ENCODE results near the gene ERN2.

ERN2 gene

GRCh38 chr16:23668873-23669272 is 44.1 kb downstream of the ERN2 start:
- H2AFZ ChIP-seq, result no peak overlapping the region
- no peaks in the 10 kb centered on the region for H3K9me3 ChIP-seq (ENCODE audit: control insufficient read depth, low read length)
- H3K36me3 ChIP-seq (ENCODE audit: control insufficient read depth, insufficient read depth, low read length), result no peaks in the 10 kb centered on the region
- H3K27ac ChIP-seq, result no peak overlapping the region
- H3K4me1 ChIP-seq, result no peaks in the 10 kb centered on the region
- H3K4me2 ChIP-seq (ENCODE audit: low read length), result no peak overlapping the region
- TF ChIP-seq, protein P1, sequence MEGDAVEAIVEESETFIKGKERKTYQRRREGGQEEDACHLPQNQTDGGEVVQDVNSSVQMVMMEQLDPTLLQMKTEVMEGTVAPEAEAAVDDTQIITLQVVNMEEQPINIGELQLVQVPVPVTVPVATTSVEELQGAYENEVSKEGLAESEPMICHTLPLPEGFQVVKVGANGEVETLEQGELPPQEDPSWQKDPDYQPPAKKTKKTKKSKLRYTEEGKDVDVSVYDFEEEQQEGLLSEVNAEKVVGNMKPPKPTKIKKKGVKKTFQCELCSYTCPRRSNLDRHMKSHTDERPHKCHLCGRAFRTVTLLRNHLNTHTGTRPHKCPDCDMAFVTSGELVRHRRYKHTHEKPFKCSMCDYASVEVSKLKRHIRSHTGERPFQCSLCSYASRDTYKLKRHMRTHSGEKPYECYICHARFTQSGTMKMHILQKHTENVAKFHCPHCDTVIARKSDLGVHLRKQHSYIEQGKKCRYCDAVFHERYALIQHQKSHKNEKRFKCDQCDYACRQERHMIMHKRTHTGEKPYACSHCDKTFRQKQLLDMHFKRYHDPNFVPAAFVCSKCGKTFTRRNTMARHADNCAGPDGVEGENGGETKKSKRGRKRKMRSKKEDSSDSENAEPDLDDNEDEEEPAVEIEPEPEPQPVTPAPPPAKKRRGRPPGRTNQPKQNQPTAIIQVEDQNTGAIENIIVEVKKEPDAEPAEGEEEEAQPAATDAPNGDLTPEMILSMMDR (IDR thresholded peaks at IDR 0.05), result no peak
- no peaks in the 10 kb centered on the region for H3K79me2 ChIP-seq
- H3K27me3 ChIP-seq (ENCODE audit: control insufficient read depth, insufficient read depth, low read length), result no peaks in the 10 kb centered on the region
- no peak overlapping the region for H3K4me3 ChIP-seq (ENCODE audit: low read depth, low read length)
- no peak overlapping the region for H3K9ac ChIP-seq

DNA sequence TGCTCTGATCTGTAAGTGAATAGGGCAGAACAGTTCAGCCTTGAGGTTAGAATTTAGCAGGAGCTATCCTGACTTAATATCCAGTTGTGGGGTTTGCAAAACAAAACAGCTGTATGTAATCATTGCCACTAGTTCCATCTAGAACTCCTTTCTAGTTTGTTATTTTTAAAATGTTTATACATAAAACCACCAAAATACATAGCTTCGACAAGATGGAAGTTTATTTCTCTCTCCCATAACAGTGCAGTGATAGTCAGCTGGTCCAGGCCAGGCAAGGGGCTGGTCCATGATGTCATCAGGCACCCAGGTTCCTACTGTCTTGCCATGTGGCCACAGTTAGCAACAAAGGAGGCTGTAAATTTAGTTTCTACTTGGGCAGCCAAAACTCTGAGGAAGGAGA is 44.8 kb downstream of the ERN2 start:
- Histone ChIP-seq H3K36me3 (ENCODE audit: control insufficient read depth, insufficient read depth, low read length) (no peaks in the 10 kb centered on the region), H3K27ac (no peak overlapping the region), H3K4me2 (ENCODE audit: low read length) (no peak overlapping the region)

GRCh38 chr16:23667355-23667659 is 45.7 kb downstream of the ERN2 start:
- H3K27ac ChIP-seq, result no peak overlapping the region
- no peak overlapping the region for H2AFZ ChIP-seq
- H3K4me3 ChIP-seq (ENCODE audit: low read depth, low read length), result no peak overlapping the region
- no peaks in the 10 kb centered on the region for H3K36me3 ChIP-seq (ENCODE audit: control insufficient read depth, insufficient read depth, low read length)
- no peaks in the 10 kb centered on the region for H3K9me3 ChIP-seq (ENCODE audit: control insufficient read depth, low read length)
- H3K4me1 ChIP-seq, result no peaks in the 10 kb centered on the region
- no peaks in the 10 kb centered on the region for H3K79me2 ChIP-seq
- H3K9ac ChIP-seq, result no peak overlapping the region
- no peaks in the 10 kb centered on the region for H3K27me3 ChIP-seq (ENCODE audit: control insufficient read depth, insufficient read depth, low read length)
- H3K4me2 ChIP-seq (ENCODE audit: low read length), result no peak overlapping the region
- TF ChIP-seq, protein P1 (IDR thresholded peaks at IDR 0.05), result no peak

More for the DNA sequence above, 44.8 kb downstream of the ERN2 start:
- H3K9ac ChIP-seq, result no peak overlapping the region
- no peaks in the 10 kb centered on the region for H3K4me1 ChIP-seq
- TF ChIP-seq, protein P1 (IDR thresholded peaks at IDR 0.05), result no peak
- H3K4me3 ChIP-seq (ENCODE audit: low read depth, low read length), result no peak overlapping the region
- H3K9me3 ChIP-seq (ENCODE audit: control insufficient read depth, low read length), result no peaks in the 10 kb centered on the region
- no peaks in the 10 kb centered on the region for H3K27me3 ChIP-seq (ENCODE audit: control insufficient read depth, insufficient read depth, low read length)
- H2AFZ ChIP-seq, result no peak overlapping the region
- H3K79me2 ChIP-seq, result no peaks in the 10 kb centered on the region

GRCh38 chr16:23666571-23667354 is 46.3 kb downstream of the ERN2 start:
- no peaks in the 10 kb centered on the region for H3K27me3 ChIP-seq (ENCODE audit: control insufficient read depth, insufficient read depth, low read length)
- H3K9ac ChIP-seq, result no peak overlapping the region
- no peaks in the 10 kb centered on the region for H3K36me3 ChIP-seq (ENCODE audit: control insufficient read depth, insufficient read depth, low read length)
- no peak overlapping the region for H3K27ac ChIP-seq
- no peaks in the 10 kb centered on the region for H3K4me1 ChIP-seq
- TF ChIP-seq, protein P1 (IDR thresholded peaks at IDR 0.05), result no peak
- H3K4me2 ChIP-seq (ENCODE audit: low read length), result no peak overlapping the region
- H2AFZ ChIP-seq, result no peak overlapping the region
- H3K9me3 ChIP-seq (ENCODE audit: control insufficient read depth, low read length), result no peaks in the 10 kb centered on the region
- H3K4me3 ChIP-seq (ENCODE audit: low read depth, low read length), result no peak overlapping the region
- no peaks in the 10 kb centered on the region for H3K79me2 ChIP-seq

DNA sequence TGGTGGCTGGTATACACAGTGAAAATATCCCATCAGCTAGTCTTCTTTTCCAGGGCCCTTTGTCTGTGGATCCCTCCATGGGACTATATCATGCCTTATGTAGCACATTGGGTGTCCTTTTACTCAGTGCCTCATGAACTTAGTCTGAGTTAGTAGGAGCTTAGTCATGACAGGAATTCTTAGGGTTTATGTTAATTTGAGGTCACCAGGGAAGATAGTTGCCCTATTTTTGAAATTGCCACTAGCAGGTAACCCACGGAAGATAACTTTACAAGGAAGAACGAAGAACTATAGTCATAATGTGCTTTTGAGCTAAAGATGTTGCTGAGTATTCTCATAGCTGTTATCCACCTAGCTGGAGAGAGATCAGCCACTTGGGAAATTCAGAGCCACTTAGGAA is 49.1 kb downstream of the ERN2 start:
- no peaks in the 10 kb centered on the region for H3K9me3 ChIP-seq (ENCODE audit: control insufficient read depth, low read length)
- H3K9ac ChIP-seq, result no peak overlapping the region
- no peak overlapping the region for H2AFZ ChIP-seq
- no peak overlapping the region for H3K4me2 ChIP-seq (ENCODE audit: low read length)
- no peak overlapping the region for H3K4me3 ChIP-seq (ENCODE audit: low read depth, low read length)
- H3K4me1 ChIP-seq, result no peaks in the 10 kb centered on the region
- no peaks in the 10 kb centered on the region for H3K36me3 ChIP-seq (ENCODE audit: control insufficient read depth, insufficient read depth, low read length)
- H3K27me3 ChIP-seq (ENCODE audit: control insufficient read depth, insufficient read depth, low read length), result no peaks in the 10 kb centered on the region
- H3K79me2 ChIP-seq, result no peaks in the 10 kb centered on the region
- TF ChIP-seq, protein P1 (IDR thresholded peaks at IDR 0.05), result no peak
- H3K27ac ChIP-seq, result no peak overlapping the region

All from parathyroid adenoma (tissue), 2 donors.